ENCODE measurements around the gene SLC7A5. TPM values are rescaled to one million over a fixed set of nuclear protein-coding genes. Genes with fewer than 3 reads are reported as not detected.

SLC7A5 gene
- total and polyA plus RNA-seq, 2 of the 13 experiments (the other 11 are each of a cell fraction or from before 2014, with no cell fraction given): 79.6 to 155 TPM

- TF ChIP-seq, protein P1, sequence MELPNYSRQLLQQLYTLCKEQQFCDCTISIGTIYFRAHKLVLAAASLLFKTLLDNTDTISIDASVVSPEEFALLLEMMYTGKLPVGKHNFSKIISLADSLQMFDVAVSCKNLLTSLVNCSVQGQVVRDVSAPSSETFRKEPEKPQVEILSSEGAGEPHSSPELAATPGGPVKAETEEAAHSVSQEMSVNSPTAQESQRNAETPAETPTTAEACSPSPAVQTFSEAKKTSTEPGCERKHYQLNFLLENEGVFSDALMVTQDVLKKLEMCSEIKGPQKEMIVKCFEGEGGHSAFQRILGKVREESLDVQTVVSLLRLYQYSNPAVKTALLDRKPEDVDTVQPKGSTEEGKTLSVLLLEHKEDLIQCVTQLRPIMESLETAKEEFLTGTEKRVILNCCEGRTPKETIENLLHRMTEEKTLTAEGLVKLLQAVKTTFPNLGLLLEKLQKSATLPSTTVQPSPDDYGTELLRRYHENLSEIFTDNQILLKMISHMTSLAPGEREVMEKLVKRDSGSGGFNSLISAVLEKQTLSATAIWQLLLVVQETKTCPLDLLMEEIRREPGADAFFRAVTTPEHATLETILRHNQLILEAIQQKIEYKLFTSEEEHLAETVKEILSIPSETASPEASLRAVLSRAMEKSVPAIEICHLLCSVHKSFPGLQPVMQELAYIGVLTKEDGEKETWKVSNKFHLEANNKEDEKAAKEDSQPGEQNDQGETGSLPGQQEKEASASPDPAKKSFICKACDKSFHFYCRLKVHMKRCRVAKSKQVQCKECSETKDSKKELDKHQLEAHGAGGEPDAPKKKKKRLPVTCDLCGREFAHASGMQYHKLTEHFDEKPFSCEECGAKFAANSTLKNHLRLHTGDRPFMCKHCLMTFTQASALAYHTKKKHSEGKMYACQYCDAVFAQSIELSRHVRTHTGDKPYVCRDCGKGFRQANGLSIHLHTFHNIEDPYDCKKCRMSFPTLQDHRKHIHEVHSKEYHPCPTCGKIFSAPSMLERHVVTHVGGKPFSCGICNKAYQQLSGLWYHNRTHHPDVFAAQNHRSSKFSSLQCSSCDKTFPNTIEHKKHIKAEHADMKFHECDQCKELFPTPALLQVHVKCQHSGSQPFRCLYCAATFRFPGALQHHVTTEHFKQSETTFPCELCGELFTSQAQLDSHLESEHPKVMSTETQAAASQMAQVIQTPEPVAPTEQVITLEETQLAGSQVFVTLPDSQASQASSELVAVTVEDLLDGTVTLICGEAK (IDR thresholded peaks at IDR 0.05): no peak
- TF ChIP-seq, protein P1 (CRISPR knock-in tag; IDR thresholded peaks at IDR 0.05): no peak
- no peak for TF ChIP-seq ZBTB3 (CRISPR knock-in tag; IDR thresholded peaks at IDR 0.05; ENCODE audit: borderline replicate concordance, low read depth)
- TF ChIP-seq, protein P2, sequence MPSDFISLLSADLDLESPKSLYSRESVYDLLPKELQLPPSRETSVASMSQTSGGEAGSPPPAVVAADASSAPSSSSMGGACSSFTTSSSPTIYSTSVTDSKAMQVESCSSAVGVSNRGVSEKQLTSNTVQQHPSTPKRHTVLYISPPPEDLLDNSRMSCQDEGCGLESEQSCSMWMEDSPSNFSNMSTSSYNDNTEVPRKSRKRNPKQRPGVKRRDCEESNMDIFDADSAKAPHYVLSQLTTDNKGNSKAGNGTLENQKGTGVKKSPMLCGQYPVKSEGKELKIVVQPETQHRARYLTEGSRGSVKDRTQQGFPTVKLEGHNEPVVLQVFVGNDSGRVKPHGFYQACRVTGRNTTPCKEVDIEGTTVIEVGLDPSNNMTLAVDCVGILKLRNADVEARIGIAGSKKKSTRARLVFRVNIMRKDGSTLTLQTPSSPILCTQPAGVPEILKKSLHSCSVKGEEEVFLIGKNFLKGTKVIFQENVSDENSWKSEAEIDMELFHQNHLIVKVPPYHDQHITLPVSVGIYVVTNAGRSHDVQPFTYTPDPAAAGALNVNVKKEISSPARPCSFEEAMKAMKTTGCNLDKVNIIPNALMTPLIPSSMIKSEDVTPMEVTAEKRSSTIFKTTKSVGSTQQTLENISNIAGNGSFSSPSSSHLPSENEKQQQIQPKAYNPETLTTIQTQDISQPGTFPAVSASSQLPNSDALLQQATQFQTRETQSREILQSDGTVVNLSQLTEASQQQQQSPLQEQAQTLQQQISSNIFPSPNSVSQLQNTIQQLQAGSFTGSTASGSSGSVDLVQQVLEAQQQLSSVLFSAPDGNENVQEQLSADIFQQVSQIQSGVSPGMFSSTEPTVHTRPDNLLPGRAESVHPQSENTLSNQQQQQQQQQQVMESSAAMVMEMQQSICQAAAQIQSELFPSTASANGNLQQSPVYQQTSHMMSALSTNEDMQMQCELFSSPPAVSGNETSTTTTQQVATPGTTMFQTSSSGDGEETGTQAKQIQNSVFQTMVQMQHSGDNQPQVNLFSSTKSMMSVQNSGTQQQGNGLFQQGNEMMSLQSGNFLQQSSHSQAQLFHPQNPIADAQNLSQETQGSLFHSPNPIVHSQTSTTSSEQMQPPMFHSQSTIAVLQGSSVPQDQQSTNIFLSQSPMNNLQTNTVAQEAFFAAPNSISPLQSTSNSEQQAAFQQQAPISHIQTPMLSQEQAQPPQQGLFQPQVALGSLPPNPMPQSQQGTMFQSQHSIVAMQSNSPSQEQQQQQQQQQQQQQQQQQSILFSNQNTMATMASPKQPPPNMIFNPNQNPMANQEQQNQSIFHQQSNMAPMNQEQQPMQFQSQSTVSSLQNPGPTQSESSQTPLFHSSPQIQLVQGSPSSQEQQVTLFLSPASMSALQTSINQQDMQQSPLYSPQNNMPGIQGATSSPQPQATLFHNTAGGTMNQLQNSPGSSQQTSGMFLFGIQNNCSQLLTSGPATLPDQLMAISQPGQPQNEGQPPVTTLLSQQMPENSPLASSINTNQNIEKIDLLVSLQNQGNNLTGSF (CRISPR knock-in tag; IDR thresholded peaks at IDR 0.05): no peak
- TF ChIP-seq, protein P3, sequence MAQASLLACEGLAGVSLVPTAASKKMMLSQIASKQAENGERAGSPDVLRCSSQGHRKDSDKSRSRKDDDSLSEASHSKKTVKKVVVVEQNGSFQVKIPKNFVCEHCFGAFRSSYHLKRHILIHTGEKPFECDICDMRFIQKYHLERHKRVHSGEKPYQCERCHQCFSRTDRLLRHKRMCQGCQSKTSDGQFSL (CRISPR knock-in tag; IDR thresholded peaks at IDR 0.05): no peak
- no peak for TF ChIP-seq RFXANK (CRISPR knock-in tag; IDR thresholded peaks at IDR 0.05)
- TF ChIP-seq JARID2 (CRISPR knock-in tag; IDR thresholded peaks at IDR 0.05; ENCODE audit: insufficient replicate concordance): no peak
- TF ChIP-seq, protein P4, sequence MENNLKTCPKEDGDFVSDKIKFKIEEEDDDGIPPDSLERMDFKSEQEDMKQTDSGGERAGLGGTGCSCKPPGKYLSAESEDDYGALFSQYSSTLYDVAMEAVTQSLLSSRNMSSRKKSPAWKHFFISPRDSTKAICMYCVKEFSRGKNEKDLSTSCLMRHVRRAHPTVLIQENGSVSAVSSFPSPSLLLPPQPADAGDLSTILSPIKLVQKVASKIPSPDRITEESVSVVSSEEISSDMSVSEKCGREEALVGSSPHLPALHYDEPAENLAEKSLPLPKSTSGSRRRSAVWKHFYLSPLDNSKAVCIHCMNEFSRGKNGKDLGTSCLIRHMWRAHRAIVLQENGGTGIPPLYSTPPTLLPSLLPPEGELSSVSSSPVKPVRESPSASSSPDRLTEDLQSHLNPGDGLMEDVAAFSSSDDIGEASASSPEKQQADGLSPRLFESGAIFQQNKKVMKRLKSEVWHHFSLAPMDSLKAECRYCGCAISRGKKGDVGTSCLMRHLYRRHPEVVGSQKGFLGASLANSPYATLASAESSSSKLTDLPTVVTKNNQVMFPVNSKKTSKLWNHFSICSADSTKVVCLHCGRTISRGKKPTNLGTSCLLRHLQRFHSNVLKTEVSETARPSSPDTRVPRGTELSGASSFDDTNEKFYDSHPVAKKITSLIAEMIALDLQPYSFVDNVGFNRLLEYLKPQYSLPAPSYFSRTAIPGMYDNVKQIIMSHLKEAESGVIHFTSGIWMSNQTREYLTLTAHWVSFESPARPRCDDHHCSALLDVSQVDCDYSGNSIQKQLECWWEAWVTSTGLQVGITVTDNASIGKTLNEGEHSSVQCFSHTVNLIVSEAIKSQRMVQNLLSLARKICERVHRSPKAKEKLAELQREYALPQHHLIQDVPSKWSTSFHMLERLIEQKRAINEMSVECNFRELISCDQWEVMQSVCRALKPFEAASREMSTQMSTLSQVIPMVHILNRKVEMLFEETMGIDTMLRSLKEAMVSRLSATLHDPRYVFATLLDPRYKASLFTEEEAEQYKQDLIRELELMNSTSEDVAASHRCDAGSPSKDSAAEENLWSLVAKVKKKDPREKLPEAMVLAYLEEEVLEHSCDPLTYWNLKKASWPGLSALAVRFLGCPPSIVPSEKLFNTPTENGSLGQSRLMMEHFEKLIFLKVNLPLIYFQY (CRISPR knock-in tag; IDR thresholded peaks at IDR 0.05; ENCODE audit: borderline replicate concordance): no peak
Measured at GRCh38 chr16:87846705-87847466, 22.4 kb downstream of the SLC7A5 start (continued).
